NCI-H128 (cell line): ENCODE measurements around the gene MDH1.
"Not testable (repeated sequence)": the region's sequence is repeated elsewhere in the genome, so short reads cannot be mapped to it uniquely, and the experiment has no call there.

Experiments
- DNase-seq: peaks from one replicate; lab custom pipeline; 2025; ENCODE audit not compliant: unreplicated experiment; lab: John Stamatoyannopoulos, UW

The MDH1 gene

DNA sequence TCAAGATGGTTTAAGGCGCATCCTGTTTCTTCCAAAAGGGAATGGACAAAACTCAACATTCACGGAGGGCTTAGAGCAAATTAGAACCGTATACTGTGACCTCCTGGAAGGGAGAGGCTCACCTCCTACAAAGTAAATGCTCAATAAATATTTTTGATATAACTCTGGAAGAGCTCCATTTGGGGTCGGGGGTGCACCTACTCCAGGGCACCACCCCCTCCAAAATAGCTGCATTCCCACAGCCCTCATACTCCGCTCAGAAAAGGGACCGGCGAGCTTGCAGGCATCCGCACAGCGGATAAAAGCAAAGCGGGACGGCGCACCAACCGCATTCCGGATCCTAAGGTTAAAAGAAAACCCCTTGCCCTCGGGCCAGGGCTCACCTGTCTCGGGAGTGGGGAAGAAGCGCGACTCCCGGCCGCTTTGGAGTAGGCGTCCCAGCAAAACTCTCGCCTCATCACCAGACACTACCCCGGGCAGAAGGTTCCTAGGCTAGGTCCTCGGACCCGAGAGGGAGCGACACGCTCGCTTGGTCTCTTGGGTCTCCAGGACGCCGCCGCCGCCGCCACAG is 864 bp upstream of the MDH1 start:
- DNase-seq, result no peak

DNA sequence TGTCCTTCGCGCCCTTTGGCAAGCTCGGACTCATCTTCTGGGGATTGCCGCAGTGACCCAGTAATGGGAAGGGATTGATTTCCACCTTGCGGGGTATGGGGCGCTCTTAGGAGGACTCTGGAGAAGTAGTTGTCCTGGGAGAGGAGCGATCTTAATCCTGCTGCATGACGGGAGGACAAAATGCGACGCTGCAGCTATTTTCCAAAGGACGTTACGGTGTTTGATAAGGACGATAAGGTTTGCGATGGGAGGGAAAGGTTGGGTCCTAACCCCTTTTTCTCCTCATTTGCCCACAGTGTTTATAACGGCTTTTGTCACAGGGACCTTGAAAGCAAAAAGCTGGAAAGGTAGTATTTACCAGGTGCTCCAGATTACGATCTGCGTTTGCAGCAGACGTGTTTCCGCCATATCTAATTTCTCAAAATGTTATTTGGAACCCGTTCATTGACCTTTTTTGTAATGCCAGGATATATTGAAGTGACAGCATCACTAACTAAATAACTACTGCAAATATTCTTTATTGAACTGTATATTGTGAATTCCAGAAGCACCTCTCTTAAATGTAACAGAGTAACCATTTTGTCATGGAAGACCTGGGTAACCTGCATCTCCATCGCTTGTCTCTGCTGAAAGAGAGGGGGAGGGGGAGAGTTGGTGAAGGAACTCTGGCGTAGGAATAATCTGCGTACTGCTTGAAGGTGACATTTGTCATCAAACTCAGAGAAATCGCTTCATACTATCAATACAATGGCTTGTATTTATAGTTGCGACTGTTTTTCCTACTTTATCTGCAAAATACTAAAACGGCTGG is 590 bp downstream of the MDH1 start:
- DNase-seq, result no peak

DNA sequence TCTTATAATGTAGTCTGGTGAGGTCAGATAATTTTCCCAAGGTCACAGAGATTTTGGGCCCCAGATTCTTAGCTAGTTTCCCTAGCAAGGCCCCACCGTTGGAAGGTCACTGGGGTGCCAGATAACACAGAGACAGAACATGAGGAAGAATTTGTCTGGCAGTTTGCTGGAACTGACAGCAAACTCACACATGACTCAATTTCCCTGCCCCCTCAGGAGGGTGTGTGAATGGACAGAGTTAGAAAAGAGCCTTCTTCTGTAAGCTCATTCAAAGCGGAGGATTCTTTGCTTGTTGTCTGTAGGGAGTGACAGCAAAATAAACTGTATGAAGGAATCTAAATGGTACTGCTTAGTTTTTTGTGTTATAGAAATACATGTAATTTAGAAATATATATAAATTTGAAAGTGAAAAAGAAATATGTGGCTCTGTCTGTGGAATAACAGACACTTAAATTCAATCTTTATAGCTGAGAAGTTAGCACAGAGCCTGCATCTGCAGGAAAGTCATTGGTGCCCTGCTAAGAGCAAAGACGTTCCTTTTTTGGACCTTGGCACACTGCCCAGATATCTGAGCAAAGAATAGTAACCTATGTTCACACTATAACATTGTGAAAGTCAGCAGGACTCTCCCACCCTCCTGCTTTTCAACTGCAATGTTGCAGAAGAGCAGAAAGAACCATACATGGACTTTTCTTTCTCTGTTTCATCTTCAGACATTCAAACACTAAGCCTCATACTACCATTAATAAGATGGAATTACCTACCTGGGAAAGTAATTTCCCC is 2.1 kb downstream of the MDH1 start:
- DNase-seq, result no peak

DNA sequence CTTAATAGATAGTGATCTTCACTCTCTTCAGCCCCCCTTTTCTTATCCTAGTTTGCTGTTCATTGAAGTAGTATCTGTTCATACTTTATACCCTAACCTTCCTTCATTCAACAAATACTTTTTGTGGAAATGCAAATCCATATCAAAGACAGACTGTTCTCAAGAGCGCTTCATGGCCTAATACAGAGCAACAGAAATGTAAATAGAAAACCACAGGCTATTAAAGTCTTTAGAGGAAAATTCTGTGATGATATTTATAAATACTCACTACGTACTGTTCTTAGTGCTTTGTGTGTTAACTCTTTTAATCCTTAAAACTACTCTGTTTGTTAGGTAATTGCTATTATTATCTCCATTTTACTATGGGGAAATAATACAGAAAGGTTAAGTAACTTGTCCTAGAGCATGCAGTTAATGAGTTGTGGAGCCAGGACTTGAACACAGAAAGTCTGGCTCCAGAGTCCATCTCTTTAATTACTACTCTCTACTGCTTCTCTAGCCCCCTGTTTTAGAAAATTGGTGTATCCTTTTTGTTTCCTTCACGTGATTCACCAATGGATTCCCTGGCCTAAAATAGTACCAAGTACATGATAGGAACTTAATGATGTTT is 2.9 kb downstream of the MDH1 start:
- DNase-seq, result no peak

DNA sequence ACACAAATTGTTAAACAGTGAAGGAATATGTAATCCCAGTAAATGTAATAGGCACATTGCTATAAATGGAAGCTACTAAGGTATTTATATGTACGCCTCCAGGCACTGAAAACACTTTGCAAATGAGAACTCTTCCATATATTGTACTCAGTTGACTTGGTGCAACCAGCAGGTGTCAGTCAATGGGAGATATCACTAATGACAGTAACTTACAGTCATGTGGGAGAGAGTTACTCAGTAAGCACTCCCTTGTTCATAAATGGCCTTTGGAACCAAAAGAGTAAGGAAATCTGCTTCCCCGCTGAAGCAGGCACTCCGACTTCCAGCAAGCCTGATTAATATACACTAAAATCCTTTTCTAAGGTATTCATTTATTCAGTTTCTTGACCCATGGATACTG is 5.9 kb downstream of the MDH1 start:
- no peak for DNase-seq

DNA sequence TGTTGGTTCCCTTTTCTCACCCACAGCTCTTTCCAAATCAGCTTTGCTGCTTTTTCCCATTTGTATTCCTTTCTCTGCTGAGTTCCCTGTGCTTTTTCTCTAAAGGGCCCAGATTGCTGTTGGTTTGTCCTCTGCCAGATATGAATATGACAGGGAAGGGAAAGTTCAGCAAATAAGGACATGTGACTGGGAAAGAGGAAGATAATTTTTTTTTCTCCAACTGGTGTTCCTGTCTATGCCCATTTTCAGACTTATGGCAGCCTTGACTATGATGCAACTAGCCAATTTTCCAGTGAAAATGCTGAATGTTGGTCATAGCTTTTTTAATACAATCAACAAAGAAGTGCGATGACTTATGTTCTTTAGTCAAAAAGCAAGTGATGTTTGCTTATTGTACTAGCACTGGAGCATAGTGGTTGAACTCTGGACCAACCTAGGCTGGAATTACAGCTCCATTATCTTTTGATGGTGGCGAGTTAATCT is 7.7 kb downstream of the MDH1 start:
- DNase-seq, result no peak

DNA sequence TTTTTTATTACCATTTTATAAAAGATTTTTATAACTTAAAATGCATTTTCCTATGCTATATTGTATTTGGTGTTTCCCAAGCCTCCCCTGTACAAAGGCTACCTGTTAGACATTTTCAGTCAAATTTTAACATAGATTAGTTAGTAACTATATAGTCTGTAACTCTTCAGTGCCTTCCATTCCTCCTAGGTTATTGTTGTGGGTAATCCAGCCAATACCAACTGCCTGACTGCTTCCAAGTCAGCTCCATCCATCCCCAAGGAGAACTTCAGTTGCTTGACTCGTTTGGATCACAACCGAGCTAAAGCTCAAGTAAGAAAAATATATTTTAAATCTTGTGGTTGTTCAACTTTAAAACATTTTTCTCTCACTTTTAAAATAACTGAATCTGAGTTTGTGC is 10.2 kb downstream of the MDH1 start:
- no peak for DNase-seq

DNA sequence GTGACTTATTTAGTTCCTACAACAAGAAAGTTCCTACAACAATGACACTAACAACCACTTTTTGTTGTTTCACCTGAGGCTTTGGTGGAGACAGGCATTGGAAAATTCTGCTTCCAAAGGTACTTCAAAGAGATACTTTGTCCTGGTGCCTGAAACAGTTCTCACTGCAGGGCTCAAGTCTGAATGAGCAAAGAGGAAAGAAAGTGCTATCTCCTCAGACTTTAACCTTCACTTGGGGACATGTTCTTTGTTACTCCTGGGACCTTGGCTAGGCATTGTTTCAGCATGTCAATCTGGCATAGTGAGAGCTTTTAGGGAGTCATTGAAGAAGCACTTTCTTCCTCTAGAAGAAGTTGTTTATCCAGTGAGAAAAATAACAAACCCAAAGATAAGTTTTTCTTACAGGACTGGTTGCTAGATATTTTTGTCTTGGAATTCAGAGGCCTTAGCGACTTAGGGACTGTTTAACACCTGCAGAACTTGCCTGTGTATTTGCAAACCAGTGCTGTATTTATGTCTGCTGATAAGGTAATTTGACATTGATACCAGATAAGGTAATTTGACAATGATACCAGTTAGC is 12.2 kb downstream of the MDH1 start:
- DNase-seq, result no peak

DNA sequence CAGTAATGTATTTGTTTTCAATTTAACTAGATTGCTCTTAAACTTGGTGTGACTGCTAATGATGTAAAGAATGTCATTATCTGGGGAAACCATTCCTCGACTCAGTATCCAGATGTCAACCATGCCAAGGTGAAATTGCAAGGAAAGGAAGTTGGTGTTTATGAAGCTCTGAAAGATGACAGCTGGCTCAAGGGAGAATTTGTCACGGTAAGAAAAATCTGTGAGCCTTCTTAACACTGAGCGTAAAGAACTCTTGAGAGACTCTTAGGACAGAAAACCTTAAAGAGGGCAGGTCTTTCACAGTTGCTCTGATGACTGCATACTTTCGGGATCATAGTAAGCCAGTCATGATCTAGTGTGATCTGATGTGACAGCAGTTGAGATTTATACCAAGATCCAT is 15.9 kb downstream of the MDH1 start:
- DNase-seq, result no peak

DNA sequence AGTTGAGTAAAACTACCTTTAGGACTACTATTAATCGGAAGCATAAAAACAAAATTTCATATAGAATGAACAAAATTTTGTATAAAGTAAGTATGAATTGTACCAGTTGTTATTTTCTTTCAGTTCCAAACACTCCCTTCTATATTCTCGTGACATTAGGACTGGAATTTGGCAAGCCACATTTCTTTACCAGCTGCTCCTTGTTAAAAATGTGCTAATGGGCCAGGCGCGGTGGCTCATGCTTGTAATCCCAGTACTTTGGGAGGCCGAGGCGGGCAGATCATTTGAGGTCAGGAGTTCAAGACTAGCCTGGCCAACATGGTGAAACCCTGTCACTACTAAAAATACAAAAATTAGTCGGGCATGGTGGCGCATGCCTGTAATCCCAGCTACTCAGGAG is 20.1 kb downstream of the MDH1 start:
- not testable (repeated sequence) for DNase-seq

DNA sequence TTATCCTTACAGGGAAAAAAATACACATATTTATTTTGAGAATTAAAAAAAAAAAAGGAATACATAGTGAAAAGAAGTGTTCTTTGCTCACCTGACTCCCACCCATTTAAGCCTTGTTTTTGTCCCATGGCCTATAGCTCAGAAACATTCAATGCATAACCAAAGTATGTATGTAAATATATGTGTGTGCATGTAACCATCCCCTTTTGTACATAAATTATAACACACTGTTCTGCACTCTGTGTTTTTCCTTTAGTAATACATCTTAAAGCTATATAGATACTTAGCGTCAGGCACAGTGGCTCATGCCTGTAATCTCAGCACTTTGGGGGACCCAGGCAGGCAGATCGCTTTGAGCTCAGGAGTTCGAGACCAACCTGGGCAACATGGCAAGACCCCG is 21.8 kb downstream of the MDH1 start:
- no peak for DNase-seq

DNA sequence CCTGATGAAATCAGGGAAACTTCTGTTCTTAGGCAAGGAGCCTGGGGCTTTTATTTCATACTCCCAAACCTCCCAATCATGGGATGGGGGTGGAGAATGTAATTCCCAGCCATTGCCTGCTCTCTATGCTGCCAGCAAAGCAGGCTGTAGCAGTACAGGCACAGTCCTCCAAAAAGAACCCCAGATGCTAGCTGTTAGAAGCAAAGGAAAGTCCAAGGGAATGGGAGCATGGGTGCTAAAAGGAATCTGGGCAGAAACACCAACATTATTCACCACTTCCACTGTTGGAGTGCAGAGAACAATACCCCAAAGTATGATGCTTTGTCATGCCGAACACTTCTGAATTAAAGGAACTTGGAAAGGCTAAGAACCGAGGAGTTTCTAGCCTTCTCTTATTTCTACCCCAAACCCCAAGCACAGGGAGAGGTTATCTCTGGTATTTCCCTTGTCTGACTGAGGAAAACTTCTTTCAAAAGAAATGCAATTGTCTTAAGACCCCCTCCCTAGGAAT is 24.7 kb downstream of the MDH1 start:
- no peak for DNase-seq

DNA sequence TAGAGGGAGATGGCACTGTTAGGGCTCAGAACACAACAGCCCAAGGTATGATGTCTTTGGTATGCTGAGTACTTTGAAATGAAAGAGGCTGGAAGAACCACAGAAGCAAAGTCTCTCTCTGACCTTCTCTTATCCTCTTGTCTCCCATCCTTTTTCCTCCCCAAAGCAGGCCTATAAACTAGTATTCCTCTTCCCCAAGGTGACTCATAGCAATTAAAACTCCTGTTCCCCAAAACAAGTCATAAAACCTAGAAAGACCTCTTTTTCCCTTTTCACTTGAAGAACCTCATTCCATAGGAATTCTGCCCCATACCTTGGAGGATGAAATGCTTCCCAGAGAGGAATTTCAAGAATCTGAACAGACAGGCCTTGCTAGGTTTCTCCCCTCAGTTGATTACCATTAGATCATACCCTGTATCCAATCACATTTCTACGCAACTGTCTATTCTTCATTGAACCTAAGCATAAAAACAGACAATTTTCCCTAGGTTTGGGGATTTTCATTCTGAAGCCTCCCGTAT is 25.7 kb downstream of the MDH1 start:
- DNase-seq, result no peak

DNA sequence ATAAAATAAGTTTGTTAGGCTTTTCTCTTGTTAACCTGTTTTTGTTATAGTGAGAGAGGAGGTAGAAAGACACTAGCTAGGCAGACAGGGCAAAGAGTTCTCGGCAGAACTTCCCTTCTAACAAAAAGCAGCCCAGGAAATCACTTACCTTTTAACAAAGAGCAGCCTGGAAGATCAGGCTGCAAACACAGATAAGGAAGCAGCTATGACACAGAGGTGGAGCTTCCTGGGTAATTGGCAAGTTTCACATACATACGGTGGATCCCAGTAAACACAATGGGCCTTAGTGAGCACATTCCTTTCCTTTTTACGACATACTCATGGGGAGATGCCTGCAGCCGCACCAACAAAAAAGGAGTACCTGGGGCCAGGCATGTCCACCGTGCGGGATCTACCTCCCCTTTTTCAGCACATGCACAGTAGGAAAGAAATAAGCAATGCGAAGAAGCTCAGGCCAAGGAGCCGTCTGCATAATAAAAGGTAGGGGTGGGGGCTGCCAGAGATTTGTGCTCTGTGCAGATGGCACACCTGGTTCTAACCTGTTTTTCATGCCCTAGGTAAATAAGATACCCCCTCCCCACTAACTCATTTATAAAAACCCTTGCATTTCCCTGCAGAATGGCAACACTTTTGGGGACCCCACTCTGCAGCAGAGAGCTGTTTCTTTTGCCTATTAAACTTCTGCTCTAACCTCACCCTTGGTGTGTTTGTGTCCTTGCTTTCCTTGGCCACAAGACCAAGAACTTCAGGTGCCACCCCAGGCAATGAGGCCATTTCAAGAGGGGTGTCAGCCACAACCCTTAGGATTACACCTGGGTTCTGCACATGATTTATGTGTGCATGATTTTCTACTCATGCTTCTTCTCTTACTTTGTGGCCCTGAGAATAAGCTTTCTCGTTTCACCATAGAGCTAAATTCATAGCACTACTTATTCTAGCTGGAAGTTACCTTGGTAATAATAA is 26.5 kb downstream of the MDH1 start:
- no peak for DNase-seq

DNA sequence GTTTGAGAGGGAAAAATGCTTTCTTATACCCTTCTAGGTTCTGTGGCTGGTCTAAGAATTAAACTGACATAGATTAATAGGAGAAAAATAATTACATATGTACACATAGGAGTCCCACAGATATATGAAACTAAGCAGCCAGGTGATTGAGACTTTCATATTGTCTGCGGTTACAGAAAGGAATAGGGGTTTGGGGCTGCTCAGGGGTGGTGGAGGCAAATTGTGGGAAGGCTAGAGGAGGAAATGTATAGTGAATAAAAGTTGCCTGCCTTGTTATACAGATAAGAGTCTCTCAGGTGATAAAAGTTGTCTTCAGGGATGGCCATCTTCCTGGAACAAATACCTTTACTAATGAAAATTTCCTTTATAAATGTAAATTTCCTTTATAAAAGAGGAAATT is 28.6 kb downstream of the MDH1 start:
- DNase-seq, result no peak

DNA sequence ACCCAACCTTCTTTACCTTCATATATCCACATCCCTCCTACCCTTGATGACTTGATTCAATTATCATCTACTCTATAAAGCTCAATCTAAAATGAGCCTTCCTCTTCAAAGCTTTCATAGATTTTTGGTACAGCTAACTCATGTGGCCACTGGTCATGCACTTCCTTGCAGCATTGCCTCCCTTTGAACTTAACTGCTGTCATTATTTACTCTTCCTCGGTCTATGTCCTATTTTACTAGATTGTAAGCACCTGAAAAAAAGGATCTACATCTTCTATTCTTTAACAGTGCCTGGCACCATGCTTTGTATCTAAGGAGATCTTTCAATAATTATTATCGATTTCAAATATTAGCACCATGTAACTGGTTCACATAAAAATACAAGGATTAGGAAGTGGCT is 30.6 kb downstream of the MDH1 start:
- no peak for DNase-seq

DNA sequence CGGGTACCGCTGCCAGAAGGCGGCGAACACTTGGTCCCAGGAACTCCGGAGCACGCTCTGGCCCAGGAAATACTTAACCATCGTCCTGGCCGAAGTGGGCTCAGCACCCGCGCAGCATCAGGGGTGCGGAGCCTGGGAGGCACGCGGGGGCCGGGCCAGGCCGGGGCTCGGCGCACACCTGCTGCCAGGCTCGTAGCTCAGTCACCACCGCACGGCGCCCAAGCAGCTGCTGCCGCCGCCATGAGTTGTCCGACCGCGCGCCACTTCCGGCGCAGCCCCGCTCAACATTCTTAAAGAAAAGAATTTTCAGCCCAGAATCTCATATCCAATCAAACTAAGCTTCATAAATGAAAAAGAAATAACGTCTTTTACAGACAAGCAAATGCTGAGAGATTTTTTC is 34.0 kb downstream of the MDH1 start:
- no peak for DNase-seq

DNA sequence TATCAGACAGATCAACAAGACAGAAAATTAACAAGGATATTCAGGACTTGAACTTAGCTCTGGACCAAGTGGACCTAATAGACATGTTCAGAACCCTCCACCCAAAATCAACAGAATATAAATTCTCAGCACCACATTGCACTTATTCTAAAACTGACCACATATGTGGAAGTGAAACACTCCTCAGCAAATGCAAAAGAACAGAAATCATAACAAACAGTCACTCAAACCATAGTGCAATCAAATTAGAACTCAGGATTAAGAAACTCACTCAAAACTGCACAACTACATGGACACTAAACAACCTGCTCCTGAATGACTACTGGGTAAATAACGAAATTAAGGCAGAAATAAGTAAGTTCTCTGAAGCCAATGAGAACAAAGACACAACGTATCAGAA is 35.0 kb downstream of the MDH1 start:
- DNase-seq, result not testable (repeated sequence)

DNA sequence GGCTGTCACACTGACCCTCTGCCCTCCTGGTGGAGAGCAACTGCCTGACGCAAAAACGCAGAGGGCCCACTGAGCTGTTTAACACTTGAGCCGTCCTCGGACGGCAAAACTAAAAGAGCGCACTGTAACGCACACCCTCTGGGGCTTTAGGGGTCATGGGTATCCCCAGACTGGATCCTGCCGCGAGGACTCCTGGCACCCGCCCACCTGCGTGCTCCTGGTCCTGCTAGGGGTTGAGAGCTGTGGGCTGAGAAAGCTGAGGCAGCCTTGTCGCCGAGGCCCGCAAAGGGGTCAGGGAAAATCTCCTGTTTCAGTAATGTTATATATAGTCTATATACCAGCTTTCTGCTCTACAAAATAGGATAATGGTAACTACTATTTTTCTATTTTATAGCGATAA is 39.1 kb downstream of the MDH1 start:
- no peak for DNase-seq
